ENCODE measurements around the gene UROS.

Gene UROS

DNA sequence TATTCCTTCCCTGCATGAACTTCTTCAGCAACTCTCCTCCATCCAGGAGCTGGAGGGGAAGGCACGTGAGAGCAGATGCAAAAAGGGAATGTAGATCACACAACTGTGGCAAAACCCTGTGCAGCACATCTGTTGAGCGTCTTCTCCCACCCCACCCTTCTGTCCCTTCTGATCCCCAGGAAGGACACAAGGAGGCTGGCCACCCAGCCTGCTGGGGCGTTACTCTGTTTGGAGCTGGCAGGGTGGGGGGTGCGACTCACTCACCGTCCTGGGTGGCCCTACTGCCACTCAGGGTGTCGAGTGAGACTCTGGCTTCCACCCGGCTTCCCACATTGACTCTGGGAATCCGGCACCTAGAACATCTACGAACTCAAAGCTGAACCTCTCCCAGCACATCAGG is 37.3 kb downstream of the UROS start:
- DNase-seq: no peak

DNA sequence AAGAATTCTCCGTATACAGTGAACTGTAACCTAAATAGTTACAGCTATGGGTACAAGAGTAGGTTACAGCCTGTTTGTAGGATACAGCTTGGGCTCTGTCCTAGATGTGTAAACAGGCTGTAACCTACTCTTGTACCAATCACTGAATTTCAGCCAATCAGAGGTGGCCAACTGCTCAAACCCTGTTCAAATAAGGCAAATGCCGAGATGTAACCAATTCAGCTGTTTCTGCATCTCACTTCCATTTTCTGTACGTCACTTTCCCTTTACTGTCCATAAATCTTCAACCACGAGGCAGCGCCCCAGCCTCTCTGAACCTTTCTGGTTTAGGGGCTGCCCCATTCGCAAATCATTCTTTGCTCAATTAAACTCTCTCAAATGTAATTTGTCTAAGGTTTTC is 39.1 kb downstream of the UROS start:
- no peak for DNase-seq

DNA sequence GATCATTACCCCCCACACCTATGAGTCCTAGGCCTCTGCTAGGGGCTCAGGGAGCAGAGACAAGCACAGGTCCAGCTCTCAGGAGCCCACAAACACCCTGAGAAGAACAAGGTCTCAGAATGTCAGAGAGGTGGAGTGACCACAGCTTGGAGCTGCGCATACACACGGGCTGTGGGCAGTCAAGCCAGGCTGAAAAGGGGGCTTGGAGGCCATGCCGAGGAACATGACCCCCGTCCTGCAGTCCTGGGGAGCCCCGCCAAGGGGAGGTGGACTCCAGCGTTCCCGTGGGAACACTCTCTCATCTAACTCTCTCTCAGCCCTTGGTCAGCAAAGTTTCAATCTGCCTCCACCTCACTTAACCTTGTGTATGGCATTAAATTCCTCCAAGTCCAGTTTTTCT is 39.6 kb downstream of the UROS start:
- no peak for DNase-seq

DNA sequence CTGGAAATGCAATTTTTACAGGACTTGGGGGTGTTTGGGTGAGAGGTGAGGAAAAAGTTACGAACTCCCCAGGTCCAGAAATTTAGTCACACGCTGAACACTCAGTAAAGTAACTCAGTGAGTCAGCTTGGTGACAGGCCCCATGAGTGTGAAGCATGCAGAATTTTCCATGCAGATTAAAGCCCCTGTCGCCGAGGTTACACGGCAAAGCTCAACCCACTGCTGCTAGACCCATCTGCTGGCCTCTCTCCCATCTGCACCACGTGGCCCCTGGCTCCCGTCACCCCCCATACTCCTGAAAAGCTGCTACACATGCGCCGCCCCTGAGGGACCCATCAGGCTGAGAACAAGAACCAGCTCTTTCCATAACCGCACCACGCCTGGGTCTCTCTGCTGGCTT is 40.4 kb downstream of the UROS start:
- DNase-seq: no peak

DNA sequence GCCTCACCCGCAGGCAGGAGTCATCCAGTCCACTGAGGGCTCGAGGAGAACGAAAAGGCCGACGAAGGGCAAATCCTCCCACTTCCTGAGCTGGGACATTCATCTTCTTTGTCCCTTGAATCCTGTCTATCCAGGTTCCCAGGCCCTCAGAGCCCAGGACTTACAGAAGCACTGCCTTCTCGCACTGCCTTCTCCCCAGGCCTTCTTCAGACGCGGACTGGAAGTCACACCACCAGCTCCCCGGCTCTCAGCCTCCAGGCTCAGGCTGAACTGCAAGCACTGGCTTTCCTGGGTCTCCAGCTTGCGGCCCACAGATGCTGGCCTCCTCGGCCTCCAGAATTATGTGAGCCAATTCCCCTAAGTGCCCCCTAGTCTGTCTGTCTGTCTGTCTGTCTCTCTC is 41.0 kb downstream of the UROS start:
- DNase-seq: no peak

DNA sequence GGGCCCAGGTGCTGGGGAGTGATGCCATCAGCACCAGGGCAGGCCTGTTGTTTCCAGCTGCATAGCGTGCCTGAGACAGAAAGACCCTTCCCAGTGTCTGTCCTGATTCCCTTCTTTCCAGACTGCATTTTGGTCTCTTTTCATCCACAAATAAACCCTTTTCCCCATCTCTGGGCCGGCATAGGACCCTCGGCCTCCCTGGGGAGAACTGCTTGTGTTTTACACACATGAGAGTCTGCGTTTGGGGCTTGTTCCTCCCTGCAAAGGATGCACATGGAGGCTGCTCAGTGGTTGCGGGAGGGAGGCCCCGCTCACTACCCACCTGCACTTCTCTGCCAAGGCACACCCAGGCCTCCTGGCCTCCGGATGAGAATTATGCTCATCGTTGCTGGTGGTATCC is 41.7 kb downstream of the UROS start:
- DNase-seq: no peak

DNA sequence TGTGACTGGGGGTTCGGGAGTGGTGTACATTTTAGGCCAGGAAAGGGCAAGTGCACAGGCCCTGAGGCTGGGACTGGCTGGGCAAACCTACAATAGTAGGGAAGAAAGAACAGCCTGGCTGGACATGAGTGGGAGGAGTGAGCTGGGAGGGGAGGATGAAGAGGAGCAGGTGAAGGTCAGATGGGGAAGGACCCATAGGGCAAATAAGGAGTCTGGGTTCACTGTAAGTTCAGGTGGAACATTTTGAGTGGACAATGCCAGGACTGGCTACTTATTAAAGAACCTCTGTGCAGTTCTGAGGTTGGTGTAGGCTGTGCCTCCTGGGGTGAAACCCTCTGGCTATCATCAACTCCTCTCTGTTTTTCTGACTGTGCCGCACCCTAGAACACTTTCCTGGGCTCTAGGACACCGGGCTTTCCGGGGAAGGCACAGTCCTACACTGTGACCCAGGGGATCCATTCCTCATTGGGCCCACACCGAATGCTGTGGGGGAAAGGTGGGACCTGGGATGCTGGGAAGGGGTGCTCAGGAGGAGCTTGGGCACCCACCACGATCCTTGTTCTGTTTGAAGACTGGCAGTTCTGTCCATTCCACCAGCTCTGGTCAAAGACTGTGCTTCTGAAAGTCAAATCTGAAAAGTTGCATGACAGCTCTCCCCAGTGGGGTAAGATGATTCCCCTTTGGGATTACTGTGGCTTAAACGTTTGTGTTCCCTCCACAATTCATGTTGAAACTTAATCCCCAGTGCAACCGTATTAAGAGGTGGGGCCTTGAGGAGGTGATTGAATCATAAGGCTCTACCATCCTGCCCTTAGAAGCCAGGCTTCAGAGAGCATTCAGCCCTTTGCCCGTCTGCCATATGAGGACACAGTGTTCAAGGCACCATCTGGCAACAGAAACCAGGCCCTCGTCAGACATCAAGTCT is 43.4 kb downstream of the UROS start:
- no peak for DNase-seq

DNA sequence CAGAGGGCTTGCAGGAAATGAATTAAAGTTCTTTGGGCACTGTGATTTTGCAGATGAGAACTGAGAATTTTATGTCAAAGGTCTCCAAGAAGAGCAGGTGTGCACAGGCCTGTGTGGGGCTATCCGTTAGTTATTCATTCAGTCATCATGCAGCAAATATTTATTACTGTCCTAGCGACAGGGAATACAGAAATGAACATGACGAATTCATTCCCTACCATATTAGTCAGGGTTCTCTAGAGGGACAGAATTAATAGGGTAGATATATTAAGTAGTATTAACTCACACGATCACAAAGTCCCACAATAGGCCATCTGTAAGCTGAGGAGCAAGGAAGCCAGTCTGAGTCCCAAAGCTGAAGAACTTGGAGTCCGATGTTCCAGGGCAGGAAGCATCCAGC is 44.5 kb downstream of the UROS start:
- DNase-seq: no peak

DNA sequence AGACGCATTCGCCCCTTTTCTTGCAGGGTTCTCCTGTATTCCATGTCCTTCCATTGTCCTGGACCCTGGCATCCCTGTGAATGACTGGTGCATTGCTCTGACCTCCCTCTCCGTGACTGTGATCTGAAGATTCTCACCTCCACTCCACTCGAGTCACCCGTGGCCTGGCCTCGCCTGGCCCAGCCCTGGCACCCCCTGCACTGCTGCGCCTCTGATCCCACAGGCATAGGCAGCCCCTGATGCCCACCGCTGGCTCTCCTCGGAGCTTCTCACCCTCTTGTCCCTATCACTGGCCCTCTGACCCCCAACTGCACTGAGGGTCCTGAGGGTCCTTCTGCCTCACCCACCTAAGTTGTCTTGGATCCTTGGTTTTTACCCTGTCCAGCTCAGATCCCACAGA is 45.3 kb downstream of the UROS start:
- no peak for DNase-seq

DNA sequence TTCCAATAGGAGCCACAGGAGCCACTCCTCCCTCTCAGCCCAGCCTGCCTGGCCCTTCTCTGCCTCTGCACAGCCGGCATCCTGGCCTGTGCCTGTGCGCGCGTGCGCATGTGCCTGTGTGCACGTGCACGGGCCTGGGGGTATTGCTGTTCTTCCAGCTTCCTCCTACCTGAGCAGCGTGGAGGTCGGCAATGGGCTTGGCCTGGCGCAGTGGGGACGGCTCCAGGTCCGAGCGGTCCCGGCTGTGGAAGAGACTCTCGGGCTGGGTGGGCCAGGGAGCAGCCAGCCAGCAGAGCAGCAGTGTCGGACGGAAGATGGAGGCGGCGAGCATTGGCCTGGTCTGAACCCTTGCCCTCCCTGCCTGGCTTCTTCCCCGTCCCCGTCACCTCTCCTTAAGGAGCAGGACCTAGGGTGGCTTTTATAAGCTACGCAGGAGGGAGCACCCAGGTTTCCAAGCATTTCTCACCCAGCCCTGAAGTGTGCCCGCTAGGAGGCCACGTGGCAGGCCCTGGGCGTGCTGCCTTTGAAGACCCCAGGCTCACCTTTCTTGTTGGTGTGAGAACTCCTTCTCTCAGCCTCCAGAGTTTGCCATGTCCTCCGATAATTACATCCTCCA is 47.5 kb downstream of the UROS start, which contains the start of gene MMP21:
Gene MMP21 (minus strand): TSS at position 331 of the 616 bp plus-strand sequence. CDS start 0 bp downstream, at position 331.
- no peak for DNase-seq

DNA sequence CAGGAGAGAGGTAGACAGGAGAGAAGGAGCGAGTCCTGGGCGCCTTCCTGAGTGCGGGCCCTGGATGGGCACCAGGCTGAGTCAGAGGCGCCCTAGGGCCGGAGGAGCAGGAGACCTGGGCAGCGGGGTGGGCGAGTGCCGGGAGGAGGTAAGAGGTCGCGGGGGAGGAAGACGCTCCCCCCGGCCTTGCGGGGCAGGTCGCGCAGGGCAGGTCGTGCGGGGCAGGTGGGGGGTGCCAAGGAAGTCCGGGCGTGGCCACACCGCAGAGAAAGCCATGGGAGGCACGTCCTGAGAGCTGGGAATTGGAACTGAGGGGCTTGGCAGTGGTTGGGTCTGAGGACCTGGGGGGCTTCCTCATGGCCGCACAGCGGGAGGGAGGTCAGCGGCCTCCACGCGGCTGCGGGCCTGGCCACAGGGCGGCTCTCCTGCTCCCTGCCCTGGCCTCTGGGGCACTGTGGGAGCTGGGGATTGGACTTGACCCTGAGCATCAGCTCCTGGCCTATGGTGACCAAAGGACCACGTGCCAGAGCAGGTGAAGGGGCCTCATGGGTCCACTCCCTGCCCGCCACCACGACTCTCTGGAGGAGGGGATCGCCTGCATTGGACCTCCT is 48.4 kb downstream of the UROS start:
- DNase-seq: no peak

DNA sequence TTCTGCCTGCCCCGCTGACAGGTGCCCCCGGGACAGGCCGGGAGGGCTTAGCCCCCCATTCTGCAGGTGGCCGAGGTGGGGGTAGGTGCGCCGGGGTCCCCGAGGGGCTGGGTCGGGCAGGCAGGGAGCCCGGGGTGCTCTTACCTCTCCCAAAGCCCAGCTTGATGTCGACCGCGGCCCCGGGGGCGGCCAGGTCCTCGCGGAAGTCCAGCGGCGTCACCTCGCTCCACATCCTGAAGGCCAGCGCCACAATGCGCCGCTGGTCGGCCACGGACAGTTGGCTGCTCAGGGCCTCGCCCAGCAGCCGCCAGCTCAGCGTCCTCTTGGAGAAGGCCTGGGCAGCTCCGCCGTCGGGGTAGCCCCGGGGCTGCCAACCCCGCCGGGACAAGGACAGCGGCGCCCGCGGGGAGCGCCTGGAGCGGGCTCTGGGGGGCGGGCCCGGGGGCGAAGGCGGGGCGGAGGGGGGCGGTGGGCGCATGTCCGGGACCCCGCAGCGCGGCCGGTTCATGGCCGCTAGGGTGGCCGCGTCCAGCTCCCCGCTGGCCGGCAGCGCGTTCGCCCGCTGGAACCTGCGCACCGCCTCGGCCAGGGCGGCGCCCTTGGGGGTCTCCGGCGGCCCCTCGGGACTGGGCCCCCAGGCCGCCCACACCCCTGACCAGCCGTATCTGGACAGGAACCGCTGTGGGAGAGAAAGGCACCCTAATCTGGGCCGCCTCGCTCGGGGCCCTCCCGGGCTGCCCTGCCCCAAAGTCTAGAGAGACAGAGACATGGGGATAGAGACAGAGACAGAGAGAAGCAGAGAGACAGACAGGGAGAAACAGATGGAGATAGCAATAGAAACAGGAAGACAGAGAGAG is 49.1 kb downstream of the UROS start:
- no peak for DNase-seq

DNA sequence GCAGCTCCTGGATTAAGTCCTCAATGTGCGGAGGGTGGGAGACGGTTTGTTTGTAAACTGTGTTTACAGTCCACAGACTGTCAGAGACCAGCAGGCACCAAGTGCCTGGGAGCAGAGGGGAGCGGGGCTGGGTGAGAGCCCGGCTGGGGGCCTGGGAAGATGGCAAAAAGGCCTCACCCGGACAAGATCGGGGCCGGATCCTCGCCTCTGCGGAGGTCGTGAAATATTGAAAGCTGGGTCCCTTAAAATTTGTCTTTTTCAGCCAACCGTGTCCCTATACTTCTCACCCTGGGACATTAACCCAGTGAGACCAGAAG is 50.2 kb downstream of the UROS start:
- no peak for DNase-seq

DNA sequence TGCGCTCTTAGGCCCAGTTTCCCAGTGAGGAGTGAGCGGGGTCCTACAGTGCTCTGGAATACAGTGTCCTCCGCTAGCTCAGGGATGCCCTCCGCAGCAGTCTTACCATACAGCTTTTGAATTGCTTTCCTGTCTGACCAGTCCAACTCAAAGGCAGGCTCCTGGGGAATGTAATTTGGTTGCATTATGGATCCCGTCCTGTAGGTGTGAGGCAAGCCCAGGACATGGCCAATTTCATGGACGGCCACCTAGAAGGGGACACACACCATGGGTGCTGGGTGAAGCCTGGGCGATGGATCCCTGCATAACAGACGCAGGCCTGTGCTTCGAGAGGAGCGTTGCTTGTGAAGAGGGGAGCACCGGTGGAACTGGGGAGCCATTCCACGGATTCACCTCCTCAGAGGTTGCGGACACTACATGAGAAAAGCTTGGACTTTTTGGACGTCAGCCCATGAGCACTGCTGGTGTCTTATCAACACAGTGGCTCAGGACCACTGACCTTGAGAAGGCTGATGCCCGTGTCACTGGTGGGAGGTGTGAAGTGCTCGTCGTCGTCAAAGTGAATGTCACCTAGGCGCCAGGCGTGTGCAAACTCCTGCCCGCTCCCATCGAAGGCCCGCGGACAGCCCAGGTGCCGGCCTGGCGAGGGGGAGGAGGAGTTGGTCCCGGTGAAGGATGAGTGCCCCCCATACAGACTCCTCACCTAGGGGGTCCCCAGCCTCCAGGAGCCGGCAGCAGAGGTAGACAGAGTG is 50.8 kb downstream of the UROS start:
- DNase-seq: no peak

DNA sequence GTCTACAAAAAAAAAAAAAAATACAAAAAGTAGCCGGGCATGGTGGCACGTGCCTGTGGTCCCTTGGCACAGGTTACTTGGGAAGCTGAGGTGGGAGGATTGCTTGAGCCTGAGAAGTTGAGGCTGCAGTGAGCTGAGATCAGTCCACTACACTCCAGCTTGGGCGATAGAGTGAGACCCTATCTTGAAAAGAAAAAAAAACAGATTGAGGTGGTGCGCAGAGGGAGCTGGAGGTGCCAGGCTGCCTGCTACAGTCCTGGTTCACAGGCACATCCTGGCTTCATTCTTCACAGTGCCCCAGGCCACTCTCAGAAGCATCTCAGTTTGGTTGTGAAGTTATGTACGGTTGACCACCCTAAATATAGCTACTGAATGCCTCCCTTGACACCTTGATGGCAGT is 52.2 kb downstream of the UROS start:
- no peak for DNase-seq

DNA sequence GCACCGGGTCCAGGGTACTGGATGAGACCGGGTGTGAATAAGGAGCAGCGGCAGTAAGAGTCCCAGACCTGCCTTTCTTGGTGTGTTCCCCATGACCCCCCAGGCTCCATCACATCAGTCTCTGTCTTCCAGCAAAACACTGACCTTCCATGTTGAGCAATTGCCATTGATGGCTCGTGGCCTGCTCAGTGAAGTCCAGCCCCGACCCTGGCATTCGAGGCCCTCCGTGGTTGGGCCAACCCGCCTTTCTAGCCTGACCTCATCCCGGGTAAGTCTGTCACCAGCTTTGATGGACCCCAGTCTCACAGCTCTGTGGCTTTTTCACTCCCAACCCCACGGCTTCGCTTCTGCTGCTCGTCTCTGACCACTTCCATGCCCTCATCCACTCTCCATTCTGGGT is 53.9 kb downstream of the UROS start:
- no peak for DNase-seq

DNA sequence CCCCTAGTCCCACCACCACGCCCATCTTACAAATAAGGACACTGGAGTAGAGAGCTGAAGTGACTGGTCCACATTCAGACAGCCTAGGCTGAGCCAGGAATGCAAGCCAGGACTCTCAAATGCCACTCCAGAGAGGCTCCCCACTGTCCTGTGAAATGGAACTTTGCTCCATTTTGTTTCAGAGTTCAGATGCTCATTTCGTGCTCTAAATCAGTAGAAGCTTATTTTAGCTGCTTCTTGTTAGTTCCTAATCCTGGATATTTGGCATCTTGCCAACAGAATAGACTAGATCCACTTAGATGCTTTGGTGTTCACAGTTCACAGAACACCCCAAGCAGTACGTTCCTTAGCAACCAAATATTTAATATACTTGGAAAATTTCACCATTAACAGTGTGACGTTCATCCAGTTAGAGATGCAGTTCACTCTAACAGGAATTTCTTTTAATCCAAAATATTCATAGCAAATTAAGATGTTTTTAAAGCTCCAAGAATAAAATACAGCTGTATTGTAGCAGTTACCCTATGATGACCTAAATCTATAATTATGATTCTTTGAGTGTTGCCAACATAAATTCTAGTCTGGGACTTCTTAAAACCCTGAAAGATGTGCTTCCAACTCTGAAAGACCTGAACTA is 54.7 kb downstream of the UROS start:
- DNase-seq: no peak

DNA sequence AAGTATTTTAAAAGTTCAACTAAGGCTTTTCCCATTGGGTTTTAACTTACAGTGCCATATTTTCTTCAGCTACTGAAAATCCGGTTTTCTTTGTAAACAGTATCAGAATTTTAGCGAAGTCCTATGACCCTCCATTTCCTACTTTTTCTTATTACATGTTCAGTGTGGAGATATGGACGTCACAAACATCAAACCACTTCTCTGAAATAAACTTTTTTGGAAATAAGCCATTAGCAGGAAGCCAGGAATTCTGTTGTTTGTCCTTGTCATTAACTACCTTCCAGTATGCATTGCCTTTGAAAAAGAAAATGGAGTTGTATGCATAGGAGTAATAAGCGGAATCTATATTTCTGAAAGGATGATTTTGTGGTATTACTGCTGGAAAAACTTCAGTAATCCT is 56.5 kb downstream of the UROS start:
- no peak for DNase-seq

DNA sequence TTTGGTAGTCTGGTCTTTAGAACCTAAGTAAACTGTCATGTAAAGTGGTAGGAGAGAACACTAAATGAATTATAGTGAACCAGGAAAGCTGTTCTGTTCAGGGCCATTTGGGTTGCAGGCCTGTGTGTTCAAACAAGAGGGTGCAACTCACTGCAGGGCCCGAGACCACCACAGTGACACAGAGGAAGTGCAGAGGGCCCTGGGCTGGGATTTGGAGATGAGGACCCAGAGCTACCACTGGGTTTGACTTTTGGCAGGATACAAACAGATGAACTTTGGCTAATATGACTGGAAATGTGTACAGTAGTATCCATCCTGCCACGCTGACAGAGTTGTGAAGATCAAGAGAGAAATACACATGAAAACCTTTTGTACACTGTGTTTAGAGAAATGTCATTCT is 57.2 kb downstream of the UROS start:
- DNase-seq: no peak

DNA sequence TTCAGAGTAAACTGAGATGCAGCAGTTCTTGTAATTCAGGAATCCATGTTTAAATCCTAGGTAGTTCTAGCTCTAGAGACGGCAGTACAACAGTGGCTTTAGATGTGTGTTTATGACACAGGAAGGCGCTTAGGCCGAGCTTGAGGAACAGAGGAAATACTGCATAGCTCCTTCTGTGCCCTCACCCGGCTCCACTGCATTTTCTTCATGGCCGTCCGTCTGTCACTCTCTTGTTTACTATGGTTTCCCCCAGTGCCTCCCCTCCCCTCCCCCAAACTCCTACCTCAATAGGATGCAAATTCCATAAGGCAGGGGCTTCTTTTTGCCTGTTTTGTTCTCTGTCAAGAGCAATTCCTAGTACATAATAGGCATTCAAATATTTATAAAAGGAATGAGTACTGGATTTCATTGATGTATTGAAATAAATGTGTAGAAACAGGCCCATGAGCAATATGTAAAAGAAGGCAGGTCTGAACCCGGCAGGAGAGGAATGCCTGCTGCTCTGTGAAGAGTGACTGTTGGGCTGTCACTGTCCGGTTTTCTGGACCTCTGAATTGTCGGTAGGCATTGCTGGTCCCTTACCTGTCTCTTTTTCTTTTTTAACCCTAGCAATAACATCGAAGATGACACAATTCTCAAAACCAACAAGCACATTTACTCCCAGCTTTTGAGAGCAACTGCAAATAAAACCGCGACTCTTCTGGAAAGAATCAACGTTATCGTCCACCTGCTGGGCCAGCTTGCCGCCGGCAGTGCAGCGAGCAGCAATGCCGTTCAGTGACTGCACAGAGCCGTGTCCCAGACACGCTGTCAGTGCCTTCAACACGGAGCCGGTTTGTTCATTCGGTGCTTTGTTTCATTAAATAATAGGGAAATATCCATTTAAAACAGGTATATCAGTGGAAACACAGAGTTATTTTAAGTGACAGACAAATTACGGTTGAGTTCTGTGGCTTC is 60.1 kb downstream of the UROS start:
- no peak for DNase-seq

DNA sequence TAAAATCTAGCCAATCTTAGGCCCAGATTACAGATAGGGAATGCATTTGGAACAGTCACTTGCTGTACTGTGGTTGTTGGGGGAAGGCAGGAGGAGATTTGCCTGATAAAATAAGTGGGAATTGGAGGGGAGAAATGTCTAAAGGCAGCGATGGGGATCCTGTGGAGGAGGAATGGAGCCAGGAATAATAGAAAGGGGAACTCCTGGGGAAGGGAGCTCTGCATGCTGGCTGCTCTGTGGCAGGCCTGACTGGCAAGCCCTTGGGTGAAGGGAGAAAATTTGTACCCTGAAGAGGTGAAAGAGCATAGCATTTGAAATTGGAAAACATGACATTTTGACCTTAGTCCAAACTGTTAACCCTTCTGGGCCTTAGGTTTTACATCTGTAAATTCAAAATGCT is 61.1 kb downstream of the UROS start:
- no peak for DNase-seq

Measured in NK-92 treated with Interleukin-12 subunit alpha and Interleukin-12 subunit beta, amount 100 ng/mL, for 24 hours (cell line).